ENCODE results near the gene PMCH. TPM values are rescaled to one million over a fixed set of nuclear protein-coding genes. Genes with fewer than 3 reads are reported as not detected.

Gene PMCH
- total and polyA plus RNA-seq, 10 of the 15 experiments (the other 5 are each of a cell fraction or from before 2014, with no cell fraction given): 0.35 to 2.1 (median 0.83) TPM; not detected in 4

DNA sequence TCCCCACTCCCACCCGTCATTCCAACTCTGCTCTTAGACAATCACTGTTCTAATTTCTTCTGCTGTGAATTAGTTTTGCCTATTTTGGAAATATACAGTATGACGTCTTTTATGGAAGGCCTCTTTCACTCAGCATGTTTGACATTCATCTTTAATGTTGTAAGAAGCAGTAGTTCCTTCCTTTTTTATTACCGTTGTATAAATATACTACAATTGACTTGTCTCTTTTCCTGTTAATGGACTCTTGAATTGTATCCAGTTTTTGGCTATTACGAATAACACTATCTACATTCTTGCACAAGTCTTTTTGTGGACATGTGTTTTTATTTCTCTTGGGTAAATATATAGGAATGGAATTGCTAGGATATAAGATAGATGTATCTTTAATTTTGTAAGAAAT is 4.9 kb upstream of the PMCH start:
- H3K4me3 ChIP-seq: no peak overlapping the region
- in situ Hi-C loops (cut with MboI) (no loop called here), intact Hi-C loops (cut with micrococcal nuclease; ENCODE audit: unreplicated experiment) (no loop called here)
- H3K27me3 ChIP-seq (replicated peaks in 1 of 2; ENCODE audit: control insufficient read depth in 2 of 2, insufficient read depth in 2 of 2, low read length in 1 of 2): no peaks in the 10 kb centered on the region
- 99% methylated on average over 4 of the region's 4 CpGs for WGBS (ENCODE audit: insufficient coverage, insufficient replicate concordance, low lambda C conversion rate, missing lambda C conversion rate)
- ChIA-PET SMC1A (ENCODE audit: uncharacterized antibody, unreplicated experiment) (no interaction called here), POLR2A (no interaction called here), RAD21 (ENCODE audit: unreplicated experiment) (no interaction called here), CTCF (no interaction called here)
- no peaks in the 10 kb centered on the region for H4K20me1 ChIP-seq (ENCODE audit: control insufficient read depth, insufficient read depth)
- DNase-seq (ENCODE audit: low read depth, low spot score) (no peak), ATAC-seq (no peak), FAIRE-seq (no peak)
- no peak overlapping the region for H3K27ac ChIP-seq (ENCODE audit: control insufficient read depth, insufficient read depth)
- no peak overlapping the region for H3K9ac ChIP-seq (ENCODE audit: control insufficient read depth, insufficient read depth, low read length)
- no peaks in the 10 kb centered on the region for H3K4me1 ChIP-seq (ENCODE audit: control insufficient read depth, insufficient read depth, low read length)
- H2AFZ ChIP-seq (ENCODE audit: control insufficient read depth, low read depth, low read length): no peak overlapping the region
- TF ChIP-seq, protein P1, sequence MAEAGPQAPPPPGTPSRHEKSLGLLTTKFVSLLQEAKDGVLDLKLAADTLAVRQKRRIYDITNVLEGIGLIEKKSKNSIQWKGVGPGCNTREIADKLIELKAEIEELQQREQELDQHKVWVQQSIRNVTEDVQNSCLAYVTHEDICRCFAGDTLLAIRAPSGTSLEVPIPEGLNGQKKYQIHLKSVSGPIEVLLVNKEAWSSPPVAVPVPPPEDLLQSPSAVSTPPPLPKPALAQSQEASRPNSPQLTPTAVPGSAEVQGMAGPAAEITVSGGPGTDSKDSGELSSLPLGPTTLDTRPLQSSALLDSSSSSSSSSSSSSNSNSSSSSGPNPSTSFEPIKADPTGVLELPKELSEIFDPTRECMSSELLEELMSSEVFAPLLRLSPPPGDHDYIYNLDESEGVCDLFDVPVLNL (IDR thresholded peaks at IDR 0.05; ENCODE audit: low read depth, low read length): no peak
- TF ChIP-seq NR2C2 (IDR thresholded peaks at IDR 0.05; ENCODE audit: borderline replicate concordance, control insufficient read depth, insufficient read length, low read depth): no peak
- TF ChIP-seq FOXK2 (IDR thresholded peaks at IDR 0.05): no peak
- TF ChIP-seq, protein P2, sequence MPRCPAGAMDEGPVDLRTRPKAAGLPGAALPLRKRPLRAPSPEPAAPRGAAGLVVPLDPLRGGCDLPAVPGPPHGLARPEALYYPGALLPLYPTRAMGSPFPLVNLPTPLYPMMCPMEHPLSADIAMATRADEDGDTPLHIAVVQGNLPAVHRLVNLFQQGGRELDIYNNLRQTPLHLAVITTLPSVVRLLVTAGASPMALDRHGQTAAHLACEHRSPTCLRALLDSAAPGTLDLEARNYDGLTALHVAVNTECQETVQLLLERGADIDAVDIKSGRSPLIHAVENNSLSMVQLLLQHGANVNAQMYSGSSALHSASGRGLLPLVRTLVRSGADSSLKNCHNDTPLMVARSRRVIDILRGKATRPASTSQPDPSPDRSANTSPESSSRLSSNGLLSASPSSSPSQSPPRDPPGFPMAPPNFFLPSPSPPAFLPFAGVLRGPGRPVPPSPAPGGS (IDR thresholded peaks at IDR 0.05; ENCODE audit: borderline replicate concordance, insufficient read depth, low read depth, low read length, poor library complexity, severe bottlenecking): no peak
- no peak for TF ChIP-seq NR2C1 (IDR thresholded peaks at IDR 0.05)
- TF ChIP-seq, protein P3, sequence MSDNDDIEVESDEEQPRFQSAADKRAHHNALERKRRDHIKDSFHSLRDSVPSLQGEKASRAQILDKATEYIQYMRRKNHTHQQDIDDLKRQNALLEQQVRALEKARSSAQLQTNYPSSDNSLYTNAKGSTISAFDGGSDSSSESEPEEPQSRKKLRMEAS (IDR thresholded peaks at IDR 0.05; ENCODE audit: low read depth, low read length): no peak
- no peaks in the 10 kb centered on the region; a peak in 1 of 4 replicates for H3K36me3 ChIP-seq (ENCODE audit: control insufficient read depth in 2 of 2, insufficient read depth in 2 of 2, low read length in 1 of 2)
- BruUV-seq (replicated peaks): no TSS peak
- H3K79me2 ChIP-seq (ENCODE audit: control insufficient read depth, insufficient read depth, low read length): no peaks in the 10 kb centered on the region
- H3K9me3 ChIP-seq (replicated peaks; ENCODE audit: control insufficient read depth, insufficient read depth, low read length): no peaks in the 10 kb centered on the region; the same call in 2 of the 3 replicates
- H3K4me2 ChIP-seq (ENCODE audit: control insufficient read depth, insufficient read depth): no peak overlapping the region
